ENCODE data around the gene BCL2L13.

Gene BCL2L13

GRCh38 chr22:17707526-17707925, 69.0 kb downstream of the BCL2L13 start:
- in situ Hi-C loops (cut with HindIII; ENCODE audit: low pct_ligation_motif_present, low sequenced_read_pairs) = no loop called here
- peak overlapping the region; percentile 94 for H3K27ac ChIP-seq
- no peak for DNase-seq
- no peaks in the 10 kb centered on the region for H3K27me3 ChIP-seq (replicated peaks)
- H3K36me3 ChIP-seq (replicated peaks) = peaks cover 8% of the 10 kb centered on the region
- no peak for TF ChIP-seq CTCF (IDR thresholded peaks at IDR 0.05; ENCODE audit: low read depth, low read length, missing control alignments)
- peak overlapping the region; percentile 53 for H3K4me3 ChIP-seq (ENCODE audit: low read depth, low read length)

GRCh38 chr22:17710023-17710422, 71.5 kb downstream of the BCL2L13 start:
- H3K36me3 ChIP-seq (replicated peaks) = no peaks in the 10 kb centered on the region
- in situ Hi-C loops (cut with HindIII; ENCODE audit: low pct_ligation_motif_present, low sequenced_read_pairs) = no loop called here
- no peak for DNase-seq
- H3K27me3 ChIP-seq (replicated peaks) = no peaks in the 10 kb centered on the region
- no peak overlapping the region for H3K4me3 ChIP-seq (ENCODE audit: low read depth, low read length)
- no peak for TF ChIP-seq CTCF (IDR thresholded peaks at IDR 0.05; ENCODE audit: low read depth, low read length, missing control alignments)
- no peak overlapping the region for H3K27ac ChIP-seq

GRCh38 chr22:17712441-17712840, 73.9 kb downstream of the BCL2L13 start:
- in situ Hi-C loops (cut with HindIII; ENCODE audit: low pct_ligation_motif_present, low sequenced_read_pairs) = no loop called here
- Histone ChIP-seq H3K36me3 (replicated peaks) (no peaks in the 10 kb centered on the region), H3K4me3 (ENCODE audit: low read depth, low read length) (no peak overlapping the region), H3K27me3 (replicated peaks) (no peaks in the 10 kb centered on the region), H3K27ac (peak overlapping the region; percentile 11)
- DNase-seq = no peak
- no peak for TF ChIP-seq CTCF (IDR thresholded peaks at IDR 0.05; ENCODE audit: low read depth, low read length, missing control alignments)

GRCh38 chr22:17716529-17716928, 78.0 kb downstream of the BCL2L13 start:
- Histone ChIP-seq H3K27me3 (replicated peaks) (no peaks in the 10 kb centered on the region), H3K4me3 (ENCODE audit: low read depth, low read length) (no peak overlapping the region), H3K36me3 (replicated peaks) (no peaks in the 10 kb centered on the region), H3K27ac (no peak overlapping the region)
- no peak for TF ChIP-seq CTCF (IDR thresholded peaks at IDR 0.05; ENCODE audit: low read depth, low read length, missing control alignments)
- in situ Hi-C loops (cut with HindIII; ENCODE audit: low pct_ligation_motif_present, low sequenced_read_pairs) = no loop called here
- no peak for DNase-seq

- no peak for DNase-seq
- no peak for TF ChIP-seq CTCF (IDR thresholded peaks at IDR 0.05; ENCODE audit: low read depth, low read length, missing control alignments)
- H3K27ac ChIP-seq = no peak overlapping the region
- in situ Hi-C loops (cut with HindIII; ENCODE audit: low pct_ligation_motif_present, low sequenced_read_pairs) = no loop called here
- H3K27me3 ChIP-seq (replicated peaks) = no peaks in the 10 kb centered on the region
- H3K4me3 ChIP-seq (ENCODE audit: low read depth, low read length) = no peak overlapping the region
- H3K36me3 ChIP-seq (replicated peaks) = no peaks in the 10 kb centered on the region
These were observed 79.2 kb downstream of the BCL2L13 start for GRCh38 chr22:17717708-17718107.

- H3K36me3 ChIP-seq (replicated peaks) = no peaks in the 10 kb centered on the region
These were observed 81.4 kb downstream of the BCL2L13 start for GRCh38 chr22:17719911-17720310.

More at GRCh38 chr22:17719911-17720310, 81.4 kb downstream of the BCL2L13 start:
- no peak overlapping the region for H3K4me3 ChIP-seq (ENCODE audit: low read depth, low read length)
- no peak for DNase-seq
- H3K27ac ChIP-seq = no peak overlapping the region
- H3K27me3 ChIP-seq (replicated peaks) = no peaks in the 10 kb centered on the region
- TF ChIP-seq CTCF (IDR thresholded peaks at IDR 0.05; ENCODE audit: low read depth, low read length, missing control alignments) = no peak
- in situ Hi-C loops (cut with HindIII; ENCODE audit: low pct_ligation_motif_present, low sequenced_read_pairs) = no loop called here
